ENCODE measurements around the gene RAB19. TPM values are rescaled to one million over a fixed set of nuclear protein-coding genes. Genes with fewer than 3 reads are reported as not detected.

RAB19 gene
- total and polyA plus RNA-seq, 2 donors (not counting 1 experiment from before 2014, with no cell fraction given) = 0.37 to 1.1 TPM

GRCh38 chr7:140358412-140359051, 45.3 kb upstream of the RAB19 start:
- Mint-ChIP-seq H3K4me1 (peaks cover 10% of the 10 kb centered on the region), H3K4me3 (peak overlapping the region; percentile 67), H3K9me3 (ENCODE audit: insufficient read depth) (no peaks in the 10 kb centered on the region), H3K27ac (no peak overlapping the region), H3K27me3 (no peaks in the 10 kb centered on the region)
- ATAC-seq (ENCODE audit: low read depth) (no peak), DNase-seq (peak; percentile 14)
- H3K79me2 ChIP-seq (ENCODE audit: control insufficient read depth, insufficient read depth, low read length) = no peaks in the 10 kb centered on the region
- peaks cover 1 to 4% of the 10 kb centered on the region in 2 experiments for H3K36me3 ChIP-seq (replicated peaks in 1 of 2; ENCODE audit: control extremely low read depth in 1 of 2, control insufficient read depth in 1 of 2, extremely low read depth in 1 of 2, insufficient read depth in 2 of 2, low read length in 1 of 2)
- peak overlapping the region; percentile 58 for H2AFZ ChIP-seq (ENCODE audit: insufficient read depth, low read depth, low read length, poor library complexity, severe bottlenecking)
- intact Hi-C loops (cut with micrococcal nuclease) = no loop called here
- ChIA-PET CTCF (interaction anchor here (0.7 kb wide), 1 partner anchor 418 kb away, joined by 5 read pairs; no protein-coding TSS in a partner anchor), POLR2A (no interaction called here)
- H3K9ac ChIP-seq (ENCODE audit: low read length) = peak overlapping the region; percentile 53
- peaks cover 10 to 15% of the 10 kb centered on the region in 2 donors for H3K4me1 ChIP-seq (ENCODE audit: control insufficient read depth in 2 of 2, insufficient read depth in 2 of 2, low read length in 2 of 2)
- H3K4me2 ChIP-seq (replicated peaks; ENCODE audit: low read depth, low read length, poor library complexity, severe bottlenecking) = peak overlapping the region; percentile 71
- 55% methylated on average over 5 of the region's 10 CpGs for WGBS (ENCODE audit: insufficient coverage)
- no peak overlapping the region for H3K27ac ChIP-seq (ENCODE audit: low read length in 2 of 2)
- TF ChIP-seq EZH2 (IDR thresholded peaks at IDR 0.05; ENCODE audit: borderline replicate concordance, insufficient read depth, low read depth, low read length, poor library complexity, severe bottlenecking) = no peak
- TF ChIP-seq, protein P1, sequence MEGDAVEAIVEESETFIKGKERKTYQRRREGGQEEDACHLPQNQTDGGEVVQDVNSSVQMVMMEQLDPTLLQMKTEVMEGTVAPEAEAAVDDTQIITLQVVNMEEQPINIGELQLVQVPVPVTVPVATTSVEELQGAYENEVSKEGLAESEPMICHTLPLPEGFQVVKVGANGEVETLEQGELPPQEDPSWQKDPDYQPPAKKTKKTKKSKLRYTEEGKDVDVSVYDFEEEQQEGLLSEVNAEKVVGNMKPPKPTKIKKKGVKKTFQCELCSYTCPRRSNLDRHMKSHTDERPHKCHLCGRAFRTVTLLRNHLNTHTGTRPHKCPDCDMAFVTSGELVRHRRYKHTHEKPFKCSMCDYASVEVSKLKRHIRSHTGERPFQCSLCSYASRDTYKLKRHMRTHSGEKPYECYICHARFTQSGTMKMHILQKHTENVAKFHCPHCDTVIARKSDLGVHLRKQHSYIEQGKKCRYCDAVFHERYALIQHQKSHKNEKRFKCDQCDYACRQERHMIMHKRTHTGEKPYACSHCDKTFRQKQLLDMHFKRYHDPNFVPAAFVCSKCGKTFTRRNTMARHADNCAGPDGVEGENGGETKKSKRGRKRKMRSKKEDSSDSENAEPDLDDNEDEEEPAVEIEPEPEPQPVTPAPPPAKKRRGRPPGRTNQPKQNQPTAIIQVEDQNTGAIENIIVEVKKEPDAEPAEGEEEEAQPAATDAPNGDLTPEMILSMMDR (IDR thresholded peaks at IDR 0.05) = no peak
- no peaks in the 10 kb centered on the region for H3K27me3 ChIP-seq (replicated peaks in 1 of 4; ENCODE audit: control extremely low read depth in 1 of 4, control insufficient read depth in 3 of 4, insufficient read depth in 4 of 4, low read length in 3 of 4)
- H3K9me3 ChIP-seq (ENCODE audit: control extremely low read depth in 1 of 3, control insufficient read depth in 2 of 3, insufficient read depth in 1 of 3, low read length in 2 of 3) = no peaks in the 10 kb centered on the region
- H4K20me1 ChIP-seq (ENCODE audit: control insufficient read depth, insufficient read depth, low read length, poor library complexity, severe bottlenecking) = no peaks in the 10 kb centered on the region
- H3K4me3 ChIP-seq (ENCODE audit: control extremely low read depth in 1 of 5, extremely low read depth in 1 of 5, insufficient read depth in 1 of 5, low read depth in 2 of 5, low read length in 4 of 5) = peak overlapping the region in 3 of 5 experiments; percentile 38 to 48 (median 44)

DNA sequence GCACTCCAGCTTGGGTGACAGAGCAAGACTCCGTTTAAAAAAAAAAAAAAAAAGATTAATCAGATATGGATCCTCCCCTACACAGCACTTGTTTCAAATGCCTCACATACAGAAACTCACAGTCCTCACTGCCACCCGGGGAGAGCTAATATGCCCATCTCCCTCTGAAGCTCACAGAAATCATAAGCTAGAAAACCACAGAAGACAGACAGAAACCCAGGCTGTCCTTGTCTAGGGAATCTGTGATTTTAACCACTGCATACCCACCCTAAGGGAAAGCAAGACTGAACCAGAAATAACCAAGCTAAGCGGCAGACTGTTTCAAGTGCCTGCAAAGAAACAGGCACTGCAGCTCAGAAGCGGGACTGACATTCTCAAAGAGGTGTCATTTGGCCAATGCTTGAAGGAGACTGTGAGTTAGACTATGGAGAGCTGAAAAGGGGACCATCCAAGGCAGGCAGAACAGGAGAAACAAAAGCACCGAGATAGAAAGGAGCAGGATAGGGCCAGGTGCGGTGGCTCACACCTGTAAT, 43.1 kb upstream of the RAB19 start:
- H3K4me3 Mint-ChIP-seq = no peak overlapping the region
- no peak overlapping the region for H3K9ac ChIP-seq (ENCODE audit: low read length)
- H3K36me3 ChIP-seq (replicated peaks in 1 of 2; ENCODE audit: control extremely low read depth in 1 of 2, control insufficient read depth in 1 of 2, extremely low read depth in 1 of 2, insufficient read depth in 2 of 2, low read length in 1 of 2) = peaks cover 0 to 3% of the 10 kb centered on the region in 2 experiments
- H3K27ac ChIP-seq (ENCODE audit: low read length in 2 of 2) = no peak overlapping the region
- H3K27me3 ChIP-seq (replicated peaks in 1 of 4; ENCODE audit: control extremely low read depth in 1 of 4, control insufficient read depth in 3 of 4, insufficient read depth in 4 of 4, low read length in 3 of 4) = no peaks in the 10 kb centered on the region
- no peak overlapping the region for H3K4me3 ChIP-seq (ENCODE audit: control extremely low read depth in 1 of 5, extremely low read depth in 1 of 5, insufficient read depth in 1 of 5, low read depth in 2 of 5, low read length in 4 of 5)
- no peak for ATAC-seq (ENCODE audit: low read depth)
- no peak for TF ChIP-seq EZH2 (IDR thresholded peaks at IDR 0.05; ENCODE audit: borderline replicate concordance, insufficient read depth, low read depth, low read length, poor library complexity, severe bottlenecking)
- TF ChIP-seq, protein P1 (IDR thresholded peaks at IDR 0.05) = no peak
- H3K27me3 Mint-ChIP-seq = no peaks in the 10 kb centered on the region
- no peaks in the 10 kb centered on the region for H3K79me2 ChIP-seq (ENCODE audit: control insufficient read depth, insufficient read depth, low read length)
- CTCF ChIA-PET = interaction anchor here (0.9 kb wide), 1 partner anchor 82 kb away, joined by 3 read pairs; no protein-coding TSS in a partner anchor
- WGBS (ENCODE audit: insufficient coverage) = 78% methylated on average over 4 of the region's 6 CpGs
- H4K20me1 ChIP-seq (ENCODE audit: control insufficient read depth, insufficient read depth, low read length, poor library complexity, severe bottlenecking) = no peaks in the 10 kb centered on the region
- peaks cover 10% of the 10 kb centered on the region for H3K4me1 Mint-ChIP-seq
- POLR2A ChIA-PET = no interaction called here
- H2AFZ ChIP-seq (ENCODE audit: insufficient read depth, low read depth, low read length, poor library complexity, severe bottlenecking) = no peak overlapping the region
- H3K9me3 Mint-ChIP-seq (ENCODE audit: insufficient read depth) = no peaks in the 10 kb centered on the region
- H3K27ac Mint-ChIP-seq = no peak overlapping the region
- no peaks in the 10 kb centered on the region for H3K9me3 ChIP-seq (ENCODE audit: control extremely low read depth in 1 of 3, control insufficient read depth in 2 of 3, insufficient read depth in 1 of 3, low read length in 2 of 3)
- intact Hi-C loops (cut with micrococcal nuclease) = no loop called here
- DNase-seq = no peak
- peaks cover 10 to 15% of the 10 kb centered on the region in 2 donors for H3K4me1 ChIP-seq (ENCODE audit: control insufficient read depth in 2 of 2, insufficient read depth in 2 of 2, low read length in 2 of 2)
- H3K4me2 ChIP-seq (replicated peaks; ENCODE audit: low read depth, low read length, poor library complexity, severe bottlenecking) = no peak overlapping the region
